GM12878 (cell line): ENCODE results near the gene PUSL1. TPM values are rescaled to one million over a fixed set of nuclear protein-coding genes. Genes with fewer than 3 reads are reported as not detected.

Source experiments
- ATAC-seq: fragments of 200-7000 bp; cut with Tn5 transposase; 3 replicates; pipeline ENCODE4 v1.9.1; 2020; ENCODE audit warnings: mild to moderate bottlenecking, moderate library complexity
- BruUV-seq: library from RNA; stranded (reverse); fragments of 400-500 nt; replicated peaks from 2 replicates; lab custom pipeline; 2021; lab: Mats Ljungman, UMichigan
- CTCF ChIA-PET: fragments of 300-600 bp; sonication (Branson Sonifier 250); formaldehyde crosslinking; extraction: SDS; loops from one replicate; lab custom pipeline; 2021; ENCODE audit warnings: inconsistent platforms; lab: Yijun Ruan, JAX
- POLR2A ChIA-PET: fragments of 350-600 bp; formaldehyde crosslinking; extraction: SDS; loops from one replicate; lab custom pipeline; 2021; ENCODE audit warnings: inconsistent platforms; lab: Charles Lee
- RAD21 ChIA-PET: fragments of 300-600 bp; sonication (Branson Sonifier 250); formaldehyde crosslinking; loops from one replicate; lab custom pipeline; 2023; ENCODE audit warnings: antibody characterized with exemption; ENCODE audit not compliant: unreplicated experiment; lab: Charles Lee
- SMC1A ChIA-PET: fragments of 300-600 bp; sonication (Branson Sonifier 250); formaldehyde crosslinking; loops from one replicate; lab custom pipeline; 2023; ENCODE audit not compliant: unreplicated experiment, uncharacterized antibody; lab: Charles Lee
- DNase-seq: peaks from one replicate; pipeline ENCODE4 v3.0.0-alpha.2; 2011; ENCODE audit warnings: low read depth, low spot score
- FAIRE-seq: peaks from 3 replicates; lab custom pipeline; 2011; peaks lifted over from hg19 to GRCh38; lab: Jason Lieb, UNC
- H2AFZ ChIP-seq: 2 replicates; pipeline ENCODE4 v1.6.0; 2011; ENCODE audit warnings: low read depth, low read length, control low read depth; ENCODE audit not compliant: control insufficient read depth
- H3K27ac ChIP-seq: 2 replicates; pipeline ENCODE4 v1.5.1; 2011; ENCODE audit warnings: control low read depth; ENCODE audit not compliant: control insufficient read depth, insufficient read depth
- H3K27me3 ChIP-seq, 2 experiments: replicated peaks in 1 of 2; 2 replicates each; pipeline versions ENCODE4 v1.6.0 to v1.6.1; 2011; ENCODE audit warnings: low read length in 1 of 2; ENCODE audit not compliant: control insufficient read depth in 2 of 2, insufficient read depth in 2 of 2
- H3K36me3 ChIP-seq, 2 experiments: 2 replicates each; pipeline ENCODE4 v1.5.1; 2011; ENCODE audit warnings: low read length in 1 of 2; ENCODE audit not compliant: control insufficient read depth in 2 of 2, insufficient read depth in 2 of 2
- H3K4me1 ChIP-seq: 2 replicates; pipeline ENCODE4 v1.6.1; 2011; ENCODE audit warnings: mild to moderate bottlenecking, low read length, moderate library complexity, mixed read lengths; ENCODE audit not compliant: control insufficient read depth, insufficient read depth
- H3K4me2 ChIP-seq: 2 replicates; pipeline ENCODE4 v1.6.0; 2011; ENCODE audit warnings: control low read depth; ENCODE audit not compliant: control insufficient read depth, insufficient read depth
- H3K4me3 ChIP-seq: fragments of 200-600 bp; sonication (generic); 2 replicates; pipeline ENCODE4 v1.5.1; 2016
- H3K79me2 ChIP-seq: 2 replicates; pipeline ENCODE4 v1.6.0; 2011; ENCODE audit warnings: low read length; ENCODE audit not compliant: control insufficient read depth, insufficient read depth
- H3K9ac ChIP-seq: 2 replicates; pipeline ENCODE4 v1.8.0; 2011; ENCODE audit warnings: low read length, control low read depth, mixed read lengths; ENCODE audit not compliant: control insufficient read depth, insufficient read depth
- H3K9me3 ChIP-seq: replicated peaks from 3 replicates; pipeline ENCODE4 v1.5.1; 2011; ENCODE audit warnings: mild to moderate bottlenecking, low read length; ENCODE audit not compliant: control insufficient read depth, insufficient read depth
- H4K20me1 ChIP-seq: 2 replicates; pipeline ENCODE4 v1.6.0; 2011; ENCODE audit not compliant: control insufficient read depth, insufficient read depth
- CEBPB ChIP-seq, 2 experiments: fragments of 150-350 bp in 1 of 2; IDR thresholded peaks; 2 replicates each; pipeline ENCODE4 v1.6.1; 2012 to 2014; ENCODE audit warnings: low read depth in 2 of 2, low read length in 2 of 2, borderline replicate concordance in 1 of 2, inconsistent platforms in 1 of 2
- CHD2 ChIP-seq: IDR thresholded peaks from 2 replicates; pipeline ENCODE4 v1.6.1; 2011; ENCODE audit warnings: low read depth, low read length, improper control_type of control experiment, borderline replicate concordance
- DPF2 ChIP-seq: fragments of 450-650 bp; IDR thresholded peaks from 2 replicates; pipeline ENCODE4 v1.6.1; 2017; ENCODE audit warnings: mild to moderate bottlenecking
- EED ChIP-seq: sonication (generic); IDR thresholded peaks from 2 replicates; pipeline ENCODE4 v1.6.1; 2016; ENCODE audit warnings: antibody characterized with exemption, low read depth
- FOS ChIP-seq: IDR thresholded peaks from 3 replicates; pipeline ENCODE4 v1.6.1; 2011; ENCODE audit warnings: borderline replicate concordance; ENCODE audit not compliant: insufficient read length; ENCODE audit errors: extremely low read depth
- FOXM1 ChIP-seq: IDR thresholded peaks from 2 replicates; pipeline ENCODE4 v1.6.1; 2012; ENCODE audit warnings: low read depth, mild to moderate bottlenecking, inconsistent platforms, low read length, moderate library complexity
- TARDBP ChIP-seq: IDR thresholded peaks from 2 replicates; pipeline ENCODE4 v1.6.1; 2016; ENCODE audit warnings: borderline replicate concordance
- YBX1 ChIP-seq: fragments of 450-650 bp; IDR thresholded peaks from 2 replicates; pipeline ENCODE4 v1.6.1; 2016; ENCODE audit warnings: antibody characterized with exemption
- YY1 ChIP-seq: IDR thresholded peaks from 2 replicates; pipeline ENCODE4 v1.6.1; 2011; ENCODE audit warnings: low read depth, mild to moderate bottlenecking, low read length
- WGBS: methylation state at CpG from one replicate; pipeline ENCODE4 v1.1.6; 2016; ENCODE audit warnings: low lambda C conversion rate; ENCODE audit not compliant: insufficient replicate concordance, insufficient coverage; ENCODE audit errors: missing lambda C conversion rate; 5-methylcytosine and 5-hydroxymethylcytosine counted together
- in situ Hi-C: fragments of 300-500 bp; cut with MboI; formaldehyde crosslinking; loops from 9 replicates; pipeline ENCODE4 v1.14.3; 2018; ENCODE audit warnings: mixed read lengths
- intact Hi-C: fragments of 100-400 bp; cut with micrococcal nuclease; formaldehyde crosslinking; loops from one replicate; pipeline ENCODE4 v1.14.2; 2022; ENCODE audit not compliant: unreplicated experiment
- polyA plus RNA-seq, 11 experiments: library from polyadenylated mRNA; depleted of rRNA in 4 of 11; unstranded in 6 of 11; stranded (reverse) in 5 of 11; fragments of >200 nt; fragmentation: Nextera tagmentation in 4 of 11; fragmentation: Illumina TruSeq in 1 of 11; extraction: Ambion mirVana in 4 of 11; extraction: Trizol in 1 of 11; gene quantifications; 1 replicate in 1 of 11; 2 replicates in 10 of 11; pipeline versions ENCODE4 v1.2.1 to v1.2.3, GENCODE V29; 2011 to 2016; ENCODE audit warnings: inconsistent platforms in 2 of 11, missing spikeins in 2 of 11, low read depth in 1 of 11
- total RNA-seq, 4 experiments: library from RNA; depleted of rRNA in 3 of 4; stranded (reverse); fragments of >200 nt in 3 of 4; fragmentation: Illumina TruSeq in 1 of 4; extraction: Trizol in 1 of 4; gene quantifications; 2 replicates each; pipeline versions ENCODE4 v1.2.1 to v1.2.3, GENCODE V29; 2013 to 2021
- TF ChIP-seq, protein P1 (sequence below): IDR thresholded peaks from 2 replicates; pipeline ENCODE4 v1.6.1; 2011; ENCODE audit warnings: low read depth, low read length, improper control_type of control experiment, borderline replicate concordance
- TF ChIP-seq, protein P2 (sequence below), 3 experiments: IDR thresholded peaks in 2 of 3; conservative IDR thresholded peaks in 1 of 3; 2 replicates each; pipeline ENCODE4 v1.5.1; 2011; ENCODE audit warnings: low read depth in 3 of 3, low read length in 3 of 3, mild to moderate bottlenecking in 3 of 3, control low read depth in 2 of 3, moderate library complexity in 2 of 3, inconsistent platforms in 1 of 3, mixed read lengths in 1 of 3; ENCODE audit not compliant: control insufficient read depth in 2 of 3, insufficient read depth in 1 of 3; ENCODE audit errors: extremely low read depth in 1 of 3

Gene PUSL1
- total and polyA plus RNA-seq, 10 of the 15 experiments (the other 5 are each of a cell fraction or from before 2014, with no cell fraction given), result 0.16 to 28.4 (median 15.1) TPM

DNA sequence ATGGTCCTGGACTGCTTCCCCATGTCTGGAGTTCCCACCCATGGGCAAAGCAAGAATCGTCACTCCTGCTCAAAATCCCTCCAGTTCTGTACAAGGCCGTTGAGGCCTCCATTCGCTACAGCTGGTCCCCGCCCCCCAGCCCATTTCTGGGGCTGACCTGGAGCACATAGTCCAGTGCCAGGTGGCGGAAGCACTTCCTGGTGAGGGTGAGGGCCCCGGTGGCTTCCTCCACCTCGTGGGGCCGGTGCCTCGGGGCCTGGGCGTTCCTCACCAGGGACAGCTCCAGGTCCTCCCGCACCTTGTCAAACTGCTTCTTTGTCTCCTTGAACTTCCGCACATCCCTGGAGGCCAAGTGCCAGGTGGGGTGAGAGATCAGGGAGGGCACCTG is 8.1 kb upstream of the PUSL1 start (continued):
- TF ChIP-seq, protein P1, sequence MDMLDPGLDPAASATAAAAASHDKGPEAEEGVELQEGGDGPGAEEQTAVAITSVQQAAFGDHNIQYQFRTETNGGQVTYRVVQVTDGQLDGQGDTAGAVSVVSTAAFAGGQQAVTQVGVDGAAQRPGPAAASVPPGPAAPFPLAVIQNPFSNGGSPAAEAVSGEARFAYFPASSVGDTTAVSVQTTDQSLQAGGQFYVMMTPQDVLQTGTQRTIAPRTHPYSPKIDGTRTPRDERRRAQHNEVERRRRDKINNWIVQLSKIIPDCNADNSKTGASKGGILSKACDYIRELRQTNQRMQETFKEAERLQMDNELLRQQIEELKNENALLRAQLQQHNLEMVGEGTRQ, result no peak
- TF ChIP-seq YBX1, result no peak
- no peak for TF ChIP-seq TARDBP
- TF ChIP-seq EED, result no peak
- TF ChIP-seq CEBPB (IDR thresholded peaks at IDR 0.05; ENCODE audit: borderline replicate concordance in 1 of 2, low read depth in 2 of 2, low read length in 2 of 2), result no peak
- no peak for TF ChIP-seq DPF2
- TF ChIP-seq FOXM1, result no peak
- TF ChIP-seq, all 136 proteins: peak for 0

DNA sequence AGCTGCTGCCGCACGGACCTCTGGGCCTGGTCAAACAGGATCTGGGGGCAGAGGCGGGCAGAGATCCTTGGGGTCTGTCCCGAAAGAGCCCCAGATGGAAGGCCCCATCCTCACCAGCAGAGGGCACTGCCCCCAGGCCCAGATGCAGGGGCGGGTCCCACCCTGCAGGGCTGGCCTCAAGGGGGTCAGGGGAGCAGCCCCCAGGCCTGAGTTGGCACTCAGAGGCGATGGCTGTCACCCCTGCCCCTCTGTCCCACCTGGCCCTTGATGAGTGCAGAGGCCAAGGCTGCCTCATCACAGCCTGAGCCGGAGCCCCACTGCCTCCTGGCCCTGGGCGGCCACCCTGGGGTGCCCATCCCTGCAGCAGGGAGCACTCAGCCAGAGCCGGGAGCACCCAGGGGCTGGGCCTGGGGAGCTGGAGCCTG is 6.4 kb upstream of the PUSL1 start:
- Histone ChIP-seq H3K4me2 (no peak overlapping the region), H3K79me2 (peaks cover 16% of the 10 kb centered on the region), H4K20me1 (no peaks in the 10 kb centered on the region), H3K36me3 (no peaks in the 10 kb centered on the region), H3K27ac (no peak overlapping the region), H3K4me3 (no peak overlapping the region), H3K9ac (no peak overlapping the region), H2AFZ (no peak overlapping the region), H3K4me1 (peaks cover 25% of the 10 kb centered on the region), H3K27me3 (no peaks in the 10 kb centered on the region), H3K9me3 (no peaks in the 10 kb centered on the region)
- in situ Hi-C loops, result no loop called here
- ATAC-seq (no peak), FAIRE-seq (no peak), DNase-seq (no peak)
- intact Hi-C loops, result no loop called here
- TF ChIP-seq, protein P2, sequence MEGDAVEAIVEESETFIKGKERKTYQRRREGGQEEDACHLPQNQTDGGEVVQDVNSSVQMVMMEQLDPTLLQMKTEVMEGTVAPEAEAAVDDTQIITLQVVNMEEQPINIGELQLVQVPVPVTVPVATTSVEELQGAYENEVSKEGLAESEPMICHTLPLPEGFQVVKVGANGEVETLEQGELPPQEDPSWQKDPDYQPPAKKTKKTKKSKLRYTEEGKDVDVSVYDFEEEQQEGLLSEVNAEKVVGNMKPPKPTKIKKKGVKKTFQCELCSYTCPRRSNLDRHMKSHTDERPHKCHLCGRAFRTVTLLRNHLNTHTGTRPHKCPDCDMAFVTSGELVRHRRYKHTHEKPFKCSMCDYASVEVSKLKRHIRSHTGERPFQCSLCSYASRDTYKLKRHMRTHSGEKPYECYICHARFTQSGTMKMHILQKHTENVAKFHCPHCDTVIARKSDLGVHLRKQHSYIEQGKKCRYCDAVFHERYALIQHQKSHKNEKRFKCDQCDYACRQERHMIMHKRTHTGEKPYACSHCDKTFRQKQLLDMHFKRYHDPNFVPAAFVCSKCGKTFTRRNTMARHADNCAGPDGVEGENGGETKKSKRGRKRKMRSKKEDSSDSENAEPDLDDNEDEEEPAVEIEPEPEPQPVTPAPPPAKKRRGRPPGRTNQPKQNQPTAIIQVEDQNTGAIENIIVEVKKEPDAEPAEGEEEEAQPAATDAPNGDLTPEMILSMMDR (IDR thresholded peaks at IDR 0.05 in 2 of 3, conservative IDR thresholded peaks at IDR 0.05 in 1 of 3; ENCODE audit: control insufficient read depth in 2 of 3, extremely low read depth in 1 of 3, insufficient read depth in 1 of 3, low read depth in 3 of 3, low read length in 3 of 3), result peak; percentile 27 to 63 (median 54); a peak in 5 of 6 replicates
- no peak for TF ChIP-seq CHD2
- TF ChIP-seq FOS, result no peak
- no peak for TF ChIP-seq YY1
- RAD21 ChIA-PET, result no interaction called here
- WGBS, result 82% methylated on average over 9 of the region's 9 CpGs
- CTCF ChIA-PET, result no interaction called here
- SMC1A ChIA-PET, result no interaction called here
- POLR2A ChIA-PET, result no interaction called here
- no TSS peak for BruUV-seq
